GM06990 (cell line): ENCODE data around the gene HCFC1.

Experiments
- DNase-seq: peaks from one replicate; pipeline ENCODE4 v3.0.0-alpha.2; 2011; ENCODE audit not compliant: insufficient read length; ENCODE audit errors: extremely low read depth
- H3K27me3 ChIP-seq: replicated peaks from 2 replicates; pipeline ENCODE4 v1.6.0; 2011; ENCODE audit warnings: low read length; ENCODE audit not compliant: control insufficient read depth, insufficient read depth
- H3K36me3 ChIP-seq: 2 replicates; pipeline ENCODE4 v1.5.1; 2011; ENCODE audit warnings: low read length; ENCODE audit not compliant: control insufficient read depth, insufficient read depth
- H3K4me3 ChIP-seq: replicated peaks from 2 replicates; pipeline ENCODE4 v1.5.1; 2011; ENCODE audit warnings: low read depth, mild to moderate bottlenecking, control low read depth, low read length
- CTCF ChIP-seq: IDR thresholded peaks from 2 replicates; pipeline ENCODE4 v1.5.1; 2011; ENCODE audit warnings: low read length, control low read depth, mild to moderate bottlenecking, inconsistent platforms; ENCODE audit not compliant: insufficient read depth, poor library complexity, severe bottlenecking

Gene HCFC1

GRCh38 chrX:153908219-153908860 lies 63.3 kb downstream of the HCFC1 start:
- TF ChIP-seq CTCF, result no peak
- no peak for DNase-seq

GRCh38 chrX:153907456-153907855 lies 64.2 kb downstream of the HCFC1 start:
- no peak for DNase-seq
- no peak for TF ChIP-seq CTCF
- no peak overlapping the region for H3K4me3 ChIP-seq
- H3K36me3 ChIP-seq, result peaks cover 2% of the 10 kb centered on the region
- H3K27me3 ChIP-seq, result no peaks in the 10 kb centered on the region

More at GRCh38 chrX:153908219-153908860, 63.3 kb downstream of the HCFC1 start:
- no peaks in the 10 kb centered on the region for H3K27me3 ChIP-seq
- H3K4me3 ChIP-seq, result no peak overlapping the region
- H3K36me3 ChIP-seq, result peaks cover 2% of the 10 kb centered on the region

- DNase-seq, result peak; percentile 9
- H3K4me3 ChIP-seq, result no peak overlapping the region
- no peak for TF ChIP-seq CTCF
- H3K36me3 ChIP-seq, result peaks cover 2% of the 10 kb centered on the region
- no peaks in the 10 kb centered on the region for H3K27me3 ChIP-seq
These were observed 65.3 kb downstream of the HCFC1 start for GRCh38 chrX:153906126-153906917.

GRCh38 chrX:153905481-153906095 lies 66.0 kb downstream of the HCFC1 start:
- Histone ChIP-seq H3K4me3 (no peak overlapping the region), H3K27me3 (no peaks in the 10 kb centered on the region), H3K36me3 (peaks cover 2% of the 10 kb centered on the region)
- no peak for TF ChIP-seq CTCF
- no peak for DNase-seq

- DNase-seq, result no peak
- no peak for TF ChIP-seq CTCF
- no peak within 1 kb of the TSS for H3K4me3 ChIP-seq
- H3K36me3 ChIP-seq, result peaks cover 2% of the 10 kb centered on the region
- H3K27me3 ChIP-seq, result no peaks in the 10 kb centered on the region
These were observed 67.3 kb downstream of the HCFC1 start, which contains the start of gene AVPR2 for GRCh38 chrX:153903991-153904957. AVPR2 (plus strand) TSS chrX:153904673; CDS start chrX:153905146, 473 bp downstream.
